Neural cell (in vitro differentiated cells): ENCODE data around the gene NT5C. TPM values are rescaled to one million over a fixed set of nuclear protein-coding genes. Genes with fewer than 3 reads are reported as not detected.
"Not testable (repeated sequence)": the region's sequence is repeated elsewhere in the genome, so short reads cannot be mapped to it uniquely, and the experiment has no call there.

Experiments
- H2AFZ ChIP-seq: fragments of 200-600, 300-800 bp; sonication (generic), shearing (Covaris generic); 2 replicates; pipeline ENCODE4 v1.6.0; 2014; ENCODE audit warnings: low read depth, mild to moderate bottlenecking, antibody characterized with exemption, low read length, moderate library complexity
- H3F3A ChIP-seq: fragments of 200-600 bp; shearing (Covaris generic); 2 replicates; pipeline ENCODE4 v1.6.1; 2016; ENCODE audit warnings: mild to moderate bottlenecking, moderate library complexity, mixed read lengths, antibody characterized with exemption, low read length; ENCODE audit not compliant: insufficient read depth, poor library complexity, severe bottlenecking
- H3K27ac ChIP-seq: fragments of 200-600, 300-800 bp; sonication (generic), shearing (Covaris generic); 2 replicates; pipeline ENCODE4 v1.5.1; 2014; ENCODE audit warnings: mild to moderate bottlenecking, low read length, moderate library complexity
- H3K27me3 ChIP-seq: fragments of 300-800, 200-600 bp; sonication (generic), shearing (Covaris generic); 2 replicates; pipeline ENCODE4 v1.6.0; 2014; ENCODE audit warnings: mild to moderate bottlenecking, low read depth, low read length, moderate library complexity; ENCODE audit not compliant: insufficient read depth
- H3K36me3 ChIP-seq: fragments of 300-800, 200-600 bp; sonication (generic), shearing (Covaris generic); 2 replicates; pipeline ENCODE4 v1.5.1; 2014; ENCODE audit warnings: mild to moderate bottlenecking, antibody characterized with exemption, low read length, moderate library complexity; ENCODE audit not compliant: insufficient read depth
- H3K4me2 ChIP-seq: fragments of 300-800, 200-600 bp; sonication (generic), shearing (Covaris generic); 2 replicates; pipeline ENCODE4 v1.6.0; 2014; ENCODE audit warnings: mild to moderate bottlenecking, low read length
- H3K4me3 ChIP-seq: fragments of 300-800, 200-600 bp; sonication (generic), shearing (Covaris generic); 2 replicates; pipeline ENCODE4 v1.5.1; 2014; ENCODE audit warnings: mild to moderate bottlenecking, low read length, moderate library complexity
- H3K79me2 ChIP-seq: fragments of 200-600 bp; shearing (Covaris generic); replicated peaks from 2 replicates; pipeline ENCODE4 v1.6.0; 2014; ENCODE audit warnings: mild to moderate bottlenecking, low read length, moderate library complexity; ENCODE audit not compliant: insufficient read depth
- H3K9ac ChIP-seq: fragments of 300-800, 200-600 bp; sonication (generic), shearing (Covaris generic); 2 replicates; pipeline ENCODE4 v1.6.1; 2016; ENCODE audit warnings: mild to moderate bottlenecking, low read length, mixed read lengths
- H3K9me2 ChIP-seq: fragments of 200-600 bp; shearing (Covaris generic); 2 replicates; pipeline ENCODE4 v1.6.1; 2016; ENCODE audit warnings: mild to moderate bottlenecking, low read length, mixed read lengths; ENCODE audit not compliant: insufficient read depth
- H3K9me3 ChIP-seq: fragments of 200-600, 300-800 bp; sonication (generic), shearing (Covaris generic); 2 replicates; pipeline ENCODE4 v1.6.1; 2016; ENCODE audit warnings: mild to moderate bottlenecking, mixed run types, low read length, moderate library complexity, mixed read lengths
- H4K20me1 ChIP-seq: fragments of 200-600 bp; shearing (Covaris generic); 2 replicates; pipeline ENCODE4 v1.6.1; 2016; ENCODE audit warnings: mild to moderate bottlenecking, mixed run types; ENCODE audit not compliant: insufficient read depth
- CTCF ChIP-seq: fragments of 450-650 bp; IDR thresholded peaks from 2 replicates; pipeline ENCODE4 v1.5.1; 2014; ENCODE audit warnings: antibody characterized with exemption, mild to moderate bottlenecking, moderate library complexity; ENCODE audit not compliant: poor library complexity, severe bottlenecking
- POLR2AphosphoS5 ChIP-seq: IDR thresholded peaks from 2 replicates; pipeline ENCODE4 v1.6.1; 2012
- RAD21 ChIP-seq: fragments of 450-650 bp; conservative IDR thresholded peaks from 2 replicates; pipeline ENCODE4 v1.6.1; 2014; ENCODE audit warnings: antibody characterized with exemption, mild to moderate bottlenecking, moderate library complexity
- SMC3 ChIP-seq: fragments of 450-650 bp; conservative IDR thresholded peaks from 2 replicates; pipeline ENCODE4 v1.6.1; 2014; ENCODE audit warnings: antibody characterized with exemption, mild to moderate bottlenecking, moderate library complexity; ENCODE audit not compliant: poor library complexity
- TAF1 ChIP-seq: IDR thresholded peaks from 2 replicates; pipeline ENCODE4 v1.6.1; 2012; ENCODE audit warnings: low read depth
- polyA plus RNA-seq: library from polyadenylated mRNA; depleted of rRNA; stranded (reverse); fragments of >200 nt; gene quantifications from 2 replicates; pipeline ENCODE4 v1.2.3, GENCODE V29; 2014

The NT5C gene
- polyA plus RNA-seq, 1 donor from 2014 or later = 58.7 TPM

- H3K36me3 ChIP-seq = no peaks in the 10 kb centered on the region
- H3K9me2 ChIP-seq = no peaks in the 10 kb centered on the region
- H3K4me3 ChIP-seq = no peak overlapping the region
- no peak overlapping the region for H2AFZ ChIP-seq
- H3K79me2 ChIP-seq = no peaks in the 10 kb centered on the region
- H3K27me3 ChIP-seq = no peaks in the 10 kb centered on the region
- H3K27ac ChIP-seq = no peak overlapping the region
- no peaks in the 10 kb centered on the region for H3F3A ChIP-seq
- no peaks in the 10 kb centered on the region for H3K9me3 ChIP-seq
- H3K9ac ChIP-seq = no peak overlapping the region
- H4K20me1 ChIP-seq = peaks cover 18% of the 10 kb centered on the region
- TF ChIP-seq RAD21 (no peak), POLR2AphosphoS5 (peak; percentile 26), CTCF (no peak), TAF1 (no peak)
- H3K4me2 ChIP-seq = no peak overlapping the region
Observed at GRCh38 chr17:75133001-75133400, 1.5 kb upstream of the NT5C start.

- H3K27me3 ChIP-seq, H3F3A ChIP-seq, H3K9me2 ChIP-seq, H3K9me3 ChIP-seq, H2AFZ ChIP-seq, H3K36me3 ChIP-seq, H3K79me2 ChIP-seq: not testable (repeated sequence)
- Histone ChIP-seq H3K9ac (peak overlapping the region; percentile 78), H3K4me3 (peak overlapping the region; percentile 86), H3K27ac (peak overlapping the region; percentile 74), H3K4me2 (peak overlapping the region; percentile 51), H4K20me1 (peaks cover 18% of the 10 kb centered on the region)
- TF ChIP-seq POLR2AphosphoS5 = peak; percentile 17
Observed at GRCh38 chr17:75132018-75133000, 767 bp upstream of the NT5C start.

GRCh38 chr17:75130632-75131277, 787 bp downstream of the NT5C start:
- H3K4me3 ChIP-seq = peak overlapping the region; percentile 86
- peak; percentile 68 for TF ChIP-seq CTCF
- peak; percentile 63 for TF ChIP-seq SMC3
- peak; percentile 33 for TF ChIP-seq RAD21
- no peak for TF ChIP-seq TAF1
- H3K36me3 ChIP-seq = no peaks in the 10 kb centered on the region
- peak overlapping the region; percentile 74 for H3K27ac ChIP-seq
- peak overlapping the region; percentile 27 for H2AFZ ChIP-seq
- H3K9me2 ChIP-seq = no peaks in the 10 kb centered on the region
- no peaks in the 10 kb centered on the region for H3K9me3 ChIP-seq
- H4K20me1 ChIP-seq = peaks cover 11% of the 10 kb centered on the region
- H3F3A ChIP-seq = no peaks in the 10 kb centered on the region
- peak overlapping the region; percentile 78 for H3K9ac ChIP-seq
- H3K4me2 ChIP-seq = peak overlapping the region; percentile 78
- no peaks in the 10 kb centered on the region for H3K27me3 ChIP-seq
- H3K79me2 ChIP-seq = no peaks in the 10 kb centered on the region
